ENCODE measurements around the gene ZBTB20.

- TF ChIP-seq POLR2A (IDR thresholded peaks at IDR 0.05) (no peak), CTCF (IDR thresholded peaks at IDR 0.05) (no peak)
Observed at GRCh38 chr3:114417675-114418074, 729.4 kb downstream of the ZBTB20 start.

Measured in right lobe of liver (tissue), 4 donors.